ENCODE measurements around the gene LTB.

- TF ChIP-seq ZEB2 (IDR thresholded peaks at IDR 0.05) (no peak), CTCF (IDR thresholded peaks at IDR 0.05 in 2 of 3, conservative IDR thresholded peaks at IDR 0.05 in 1 of 3; ENCODE audit: insufficient read depth in 2 of 3, low read depth in 1 of 3, low read length in 3 of 3) (no peak), PHF20 (IDR thresholded peaks at IDR 0.05; ENCODE audit: partially characterized antibody) (no peak), POLR2A (conservative IDR thresholded peaks at IDR 0.05) (no peak), GTF2F1 (IDR thresholded peaks at IDR 0.05; ENCODE audit: low read depth, low read length) (no peak), TEAD4 (IDR thresholded peaks at IDR 0.05; ENCODE audit: low read length) (no peak), TEAD4 (CRISPR knock-in tag; IDR thresholded peaks at IDR 0.05; ENCODE audit: borderline replicate concordance) (no peak), RAD21 (CRISPR knock-in tag; conservative IDR thresholded peaks at IDR 0.05 in 1 of 2, IDR thresholded peaks at IDR 0.05 in 1 of 2) (no peak), CUX1 (CRISPR knock-in tag; IDR thresholded peaks at IDR 0.05) (no peak)
Measured at GRCh38 chr6:31572041-31572911, 9.9 kb downstream of the LTB start, which contains the start of gene LTA.

All from K562 (cell line).